ENCODE data around the gene MRPL14. TPM values are rescaled to one million over a fixed set of nuclear protein-coding genes. Genes with fewer than 3 reads are reported as not detected.

MRPL14 gene
- total and polyA plus RNA-seq, 9 of the 15 experiments (the other 6 are each of a cell fraction or from before 2014, with no cell fraction given) = 126 to 424 (median 165) TPM

- TF ChIP-seq FOXO4 (CRISPR knock-in tag; IDR thresholded peaks at IDR 0.05) (peak; percentile 49; the same call in 1 of the 2 replicates), ZNF668 (CRISPR knock-in tag; IDR thresholded peaks at IDR 0.05) (peak; percentile 67), ZNF583 (CRISPR knock-in tag; IDR thresholded peaks at IDR 0.05) (peak; percentile 79; the same call in 1 of the 2 replicates), KDM2B (CRISPR knock-in tag; IDR thresholded peaks at IDR 0.05) (peak; percentile 88; the same call in 1 of the 2 replicates), ZNF41 (CRISPR knock-in tag; conservative IDR thresholded peaks at IDR 0.05) (no peak), ZNF699 (CRISPR knock-in tag; IDR thresholded peaks at IDR 0.05; ENCODE audit: insufficient replicate concordance) (no peak), GATAD2B (IDR thresholded peaks at IDR 0.05; ENCODE audit: borderline replicate concordance) (peak; percentile 98), ZKSCAN1 (IDR thresholded peaks at IDR 0.05; ENCODE audit: low read depth, low read length) (no peak), EP300 (IDR thresholded peaks at IDR 0.05; ENCODE audit: low read length) (peak; percentile 26; the same call in 1 of the 2 replicates), ARID4B (CRISPR knock-in tag; IDR thresholded peaks at IDR 0.05) (peak; percentile 61; the same call in 1 of the 2 replicates), NONO (IDR thresholded peaks at IDR 0.05; ENCODE audit: low read depth in 2 of 2, low read length in 1 of 2) (peak in 1 of 2 experiments; percentile 95; a peak in 2 of 4 replicates), CEBPZ (IDR thresholded peaks at IDR 0.05; ENCODE audit: borderline replicate concordance, low read depth, low read length) (0 out of 2 replicates have a peak, but pooled peaks have one; percentile 16), STAG1 (CRISPR knock-in tag; IDR thresholded peaks at IDR 0.05; ENCODE audit: borderline replicate concordance) (no peak; the same call in 1 of the 2 replicates), PHF8 (IDR thresholded peaks at IDR 0.05; ENCODE audit: borderline replicate concordance, low read length) (peak; percentile 11; the same call in 1 of the 2 replicates), VEZF1 (CRISPR knock-in tag; IDR thresholded peaks at IDR 0.05) (peak; percentile 89)
Measured at GRCh38 chr6:44076356-44077213, 50.7 kb downstream of the MRPL14 start (continued).

Data from K562 (cell line).